ENCODE results near the gene OGFOD1.
"Not testable (repeated sequence)": the region's sequence is repeated elsewhere in the genome, so short reads cannot be mapped to it uniquely, and the experiment has no call there.

Gene OGFOD1

GRCh38 chr16:56481468-56482122 is 30.2 kb downstream of the OGFOD1 start:
- DNase-seq, result no peak

- no peak for DNase-seq
These were observed 31.4 kb downstream of the OGFOD1 start for GRCh38 chr16:56482683-56483236.

GRCh38 chr16:56483394-56483793 is 32.0 kb downstream of the OGFOD1 start:
- no peak for DNase-seq

GRCh38 chr16:56488035-56488434 is 36.7 kb downstream of the OGFOD1 start:
- DNase-seq, result no peak

GRCh38 chr16:56488868-56489267 is 37.5 kb downstream of the OGFOD1 start:
- not testable (repeated sequence) for DNase-seq

- no peak for DNase-seq
These were observed 40.4 kb downstream of the OGFOD1 start for GRCh38 chr16:56491657-56492261.

- DNase-seq, result no peak
These were observed 41.8 kb downstream of the OGFOD1 start for GRCh38 chr16:56493126-56493525.

GRCh38 chr16:56493815-56494214 is 42.5 kb downstream of the OGFOD1 start:
- DNase-seq, result no peak

- no peak for DNase-seq
These were observed 53.8 kb downstream of the OGFOD1 start for GRCh38 chr16:56505181-56505580.

GRCh38 chr16:56506941-56507340 is 55.6 kb downstream of the OGFOD1 start:
- DNase-seq, result no peak

GRCh38 chr16:56510544-56510943 is 59.2 kb downstream of the OGFOD1 start:
- no peak for DNase-seq

- DNase-seq, result no peak
These were observed 60.7 kb downstream of the OGFOD1 start for GRCh38 chr16:56512025-56512424.

- DNase-seq, result no peak
These were observed 61.7 kb downstream of the OGFOD1 start for GRCh38 chr16:56513091-56513490.

GRCh38 chr16:56513972-56514371 is 62.6 kb downstream of the OGFOD1 start:
- DNase-seq, result no peak

- no peak for DNase-seq
These were observed 63.5 kb downstream of the OGFOD1 start for GRCh38 chr16:56514845-56515244.

GRCh38 chr16:56515665-56516064 is 64.3 kb downstream of the OGFOD1 start:
- no peak for DNase-seq

- DNase-seq, result no peak
These were observed 65.9 kb downstream of the OGFOD1 start for GRCh38 chr16:56517206-56517605.

- no peak for DNase-seq
These were observed 67.1 kb downstream of the OGFOD1 start for GRCh38 chr16:56518425-56518824.

- peak; percentile 89 for DNase-seq
These were observed 68.3 kb downstream of the OGFOD1 start, which contains the start of gene BBS2 for GRCh38 chr16:56519459-56520250. Gene BBS2, minus strand, starts transcription at chr16:56520024. Its CDS starts 162 bp downstream, at chr16:56519862.

- no peak for DNase-seq
These were observed 68.9 kb downstream of the OGFOD1 start for GRCh38 chr16:56520251-56520577.

- DNase-seq, result no peak
These were observed 73.9 kb downstream of the OGFOD1 start for GRCh38 chr16:56525236-56525635.
